ENCODE measurements around the gene SORCS2. TPM values are rescaled to one million over a fixed set of nuclear protein-coding genes. Genes with fewer than 3 reads are reported as not detected.

SORCS2 gene
- total RNA-seq, 2 experiments from 2014 or later, result not detected

DNA sequence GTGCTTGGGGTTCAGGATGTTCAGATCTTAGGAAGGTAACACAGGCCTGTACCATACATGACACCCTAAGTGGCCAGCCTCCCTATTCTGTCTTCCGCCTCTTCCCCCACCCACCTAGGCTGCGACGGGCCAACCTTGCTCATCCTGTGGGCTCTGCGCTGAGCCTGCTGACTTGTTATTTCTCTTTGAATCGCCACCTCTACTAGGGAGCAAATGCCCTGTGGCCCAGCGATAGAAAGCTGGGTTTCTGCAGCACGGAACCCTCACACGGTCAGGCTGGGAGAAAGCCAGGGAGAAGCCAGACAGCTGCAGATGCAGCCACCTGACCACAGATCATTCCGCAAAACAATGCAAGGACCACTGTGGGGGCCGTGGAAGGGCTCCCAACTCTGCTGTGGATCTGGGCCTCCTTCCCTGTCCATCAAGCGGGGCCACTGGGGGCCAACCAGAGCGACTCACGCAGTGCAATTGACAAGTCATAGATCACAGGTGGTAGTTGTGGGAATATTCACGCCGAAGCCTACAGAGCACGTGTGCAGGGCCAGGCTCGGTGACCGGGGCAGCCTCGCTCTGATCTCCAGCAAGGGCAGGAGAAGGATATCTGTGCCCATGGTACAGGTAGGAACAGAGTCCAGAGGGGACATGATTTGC is 519.8 kb downstream of the SORCS2 start:
- Mint-ChIP-seq H3K27ac (no peak overlapping the region), H3K4me3 (no peak overlapping the region), H3K36me3 (no peaks in the 10 kb centered on the region), H3K4me1 (no peaks in the 10 kb centered on the region), H3K27me3 (no peaks in the 10 kb centered on the region), H3K9me3 (no peaks in the 10 kb centered on the region)
- DNase-seq, result no peak

DNA sequence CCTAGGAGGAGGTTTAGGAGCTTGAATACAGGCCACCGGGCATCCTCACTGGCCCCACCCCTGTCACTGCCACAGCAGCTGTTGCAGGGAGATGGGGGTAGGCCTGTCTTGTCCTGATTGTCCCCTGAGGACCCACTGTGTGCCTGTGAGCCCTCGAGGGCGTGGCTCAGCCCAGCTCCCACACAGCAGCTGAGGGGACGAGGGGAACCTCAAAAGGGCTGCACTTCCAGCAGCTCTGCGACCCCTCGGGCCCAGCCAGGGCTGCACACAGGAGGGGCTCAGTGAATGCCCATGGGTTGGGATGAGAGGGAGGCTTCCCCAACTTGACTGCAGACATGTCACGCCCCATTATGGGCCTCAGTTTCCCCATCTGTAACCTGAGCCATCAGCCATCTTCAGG is 521.4 kb downstream of the SORCS2 start:
- no peak overlapping the region for H3K4me3 Mint-ChIP-seq
- DNase-seq, result no peak
- no peaks in the 10 kb centered on the region for H3K9me3 Mint-ChIP-seq
- H3K36me3 Mint-ChIP-seq, result no peaks in the 10 kb centered on the region
- no peak overlapping the region for H3K27ac Mint-ChIP-seq
- no peaks in the 10 kb centered on the region for H3K4me1 Mint-ChIP-seq
- no peaks in the 10 kb centered on the region for H3K27me3 Mint-ChIP-seq

GRCh38 chr4:7714176-7714575 is 521.8 kb downstream of the SORCS2 start:
- Mint-ChIP-seq H3K9me3 (no peaks in the 10 kb centered on the region), H3K36me3 (no peaks in the 10 kb centered on the region), H3K27me3 (no peaks in the 10 kb centered on the region)

GRCh38 chr4:7714738-7715137 is 522.4 kb downstream of the SORCS2 start:
- no peaks in the 10 kb centered on the region for H3K36me3 Mint-ChIP-seq
- H3K27ac Mint-ChIP-seq, result no peak overlapping the region
- H3K27me3 Mint-ChIP-seq, result peaks cover 2% of the 10 kb centered on the region
- H3K4me3 Mint-ChIP-seq, result no peak overlapping the region
- DNase-seq, result no peak
- no peaks in the 10 kb centered on the region for H3K9me3 Mint-ChIP-seq
- H3K4me1 Mint-ChIP-seq, result peaks cover 1% of the 10 kb centered on the region

More at GRCh38 chr4:7714176-7714575, 521.8 kb downstream of the SORCS2 start:
- Mint-ChIP-seq H3K4me3 (no peak overlapping the region), H3K27ac (no peak overlapping the region), H3K4me1 (no peaks in the 10 kb centered on the region)
- no peak for DNase-seq

DNA sequence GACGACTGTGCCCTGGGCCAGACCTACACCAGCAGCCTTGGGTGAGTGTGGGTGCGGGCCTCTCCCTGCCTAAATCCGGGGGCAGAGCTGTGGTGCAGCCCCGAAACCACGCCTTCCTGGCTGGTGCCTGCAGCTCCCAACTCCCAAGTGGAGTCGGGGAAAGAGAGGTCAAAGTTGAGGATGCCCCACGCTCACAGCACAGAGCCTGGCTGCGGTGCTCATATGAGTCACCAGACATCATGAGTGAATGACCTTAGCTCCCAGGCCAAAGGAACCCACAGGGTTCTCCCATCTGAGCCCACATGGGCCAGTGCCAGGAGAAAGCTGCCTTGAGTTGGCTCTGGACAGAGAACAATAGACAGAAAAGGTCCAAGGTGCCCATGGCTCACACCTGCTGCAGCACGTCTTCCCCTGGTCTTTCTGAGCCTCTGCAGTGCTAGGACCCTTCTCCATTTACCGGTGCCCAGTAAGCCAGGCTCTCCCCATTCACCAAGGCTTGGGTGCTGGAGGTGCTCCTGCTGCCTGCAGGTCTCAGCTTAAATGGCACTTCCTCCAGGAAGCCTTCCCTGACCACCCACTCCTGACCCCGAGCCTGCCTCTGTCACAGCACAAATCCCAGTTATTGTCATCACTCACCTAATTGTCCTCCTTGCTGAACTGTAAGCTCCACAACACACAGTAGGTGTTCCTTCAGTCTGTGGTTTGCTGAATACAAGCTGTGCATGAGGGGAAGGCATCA is 523.1 kb downstream of the SORCS2 start:
- Mint-ChIP-seq H3K27me3 (peaks cover 4% of the 10 kb centered on the region), H3K27ac (no peak overlapping the region), H3K9me3 (no peaks in the 10 kb centered on the region), H3K4me3 (no peak overlapping the region), H3K36me3 (no peaks in the 10 kb centered on the region), H3K4me1 (peaks cover 1% of the 10 kb centered on the region)
- DNase-seq, result no peak

GRCh38 chr4:7716010-7716721 is 523.8 kb downstream of the SORCS2 start:
- peaks cover 1% of the 10 kb centered on the region for H3K4me1 Mint-ChIP-seq
- DNase-seq, result no peak
- no peak overlapping the region for H3K27ac Mint-ChIP-seq
- no peaks in the 10 kb centered on the region for H3K36me3 Mint-ChIP-seq
- no peak overlapping the region for H3K4me3 Mint-ChIP-seq
- H3K9me3 Mint-ChIP-seq, result no peaks in the 10 kb centered on the region
- peaks cover 4% of the 10 kb centered on the region for H3K27me3 Mint-ChIP-seq

DNA sequence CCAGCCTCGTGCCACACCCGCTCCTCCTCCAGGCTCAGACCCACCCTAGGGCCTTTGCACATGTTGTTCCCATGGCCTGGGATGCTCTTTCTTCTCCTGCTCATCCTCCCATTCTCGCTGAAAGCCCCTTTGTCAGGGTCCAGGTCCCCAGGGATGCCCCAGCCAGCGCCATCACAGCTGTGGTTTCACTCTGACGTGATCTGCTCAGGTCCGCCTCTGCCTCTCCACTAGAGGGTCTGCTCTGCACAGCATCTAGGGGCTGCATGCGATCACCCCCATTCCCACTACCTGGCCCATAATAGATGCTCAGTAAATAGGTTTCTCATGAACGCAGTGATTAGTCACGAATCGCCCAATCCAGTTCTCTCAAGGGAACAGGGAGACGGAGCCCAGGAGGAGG is 524.8 kb downstream of the SORCS2 start:
- H3K4me3 Mint-ChIP-seq, result no peak overlapping the region
- peaks cover 1% of the 10 kb centered on the region for H3K4me1 Mint-ChIP-seq
- peaks cover 10% of the 10 kb centered on the region for H3K27me3 Mint-ChIP-seq
- no peak for DNase-seq
- H3K9me3 Mint-ChIP-seq, result no peaks in the 10 kb centered on the region
- H3K36me3 Mint-ChIP-seq, result no peaks in the 10 kb centered on the region
- H3K27ac Mint-ChIP-seq, result no peak overlapping the region

DNA sequence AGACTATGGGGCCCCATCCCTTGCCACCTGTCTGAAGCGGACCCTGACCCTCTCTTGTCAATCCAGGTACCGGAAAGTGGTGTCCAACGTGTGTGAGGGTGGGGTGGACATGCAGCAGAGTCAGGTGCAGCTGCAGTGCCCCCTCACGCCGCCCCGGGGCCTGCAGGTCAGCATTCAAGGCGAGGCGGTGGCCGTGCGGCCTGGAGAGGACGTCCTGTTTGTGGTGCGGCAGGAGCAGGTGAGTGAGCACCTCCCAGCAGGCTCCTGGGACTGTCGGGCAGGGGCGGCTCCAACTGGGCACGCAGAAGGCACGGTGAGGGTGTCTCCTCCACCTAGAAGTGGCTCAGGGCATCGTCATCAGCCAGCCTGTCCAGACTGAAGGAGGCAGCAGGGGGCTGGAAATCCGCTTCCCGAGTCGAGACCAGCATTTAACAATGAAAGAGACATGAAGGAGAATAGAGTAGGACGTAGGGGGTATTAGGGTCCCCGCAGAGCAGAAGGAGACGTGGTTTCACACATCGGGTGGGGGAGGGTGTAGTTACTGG is 525.7 kb downstream of the SORCS2 start:
- H3K27ac Mint-ChIP-seq, result no peak overlapping the region
- H3K36me3 Mint-ChIP-seq, result no peaks in the 10 kb centered on the region
- no peaks in the 10 kb centered on the region for H3K9me3 Mint-ChIP-seq
- H3K4me1 Mint-ChIP-seq, result peaks cover 1% of the 10 kb centered on the region
- peaks cover 16% of the 10 kb centered on the region for H3K27me3 Mint-ChIP-seq
- DNase-seq, result no peak
- no peak overlapping the region for H3K4me3 Mint-ChIP-seq

DNA sequence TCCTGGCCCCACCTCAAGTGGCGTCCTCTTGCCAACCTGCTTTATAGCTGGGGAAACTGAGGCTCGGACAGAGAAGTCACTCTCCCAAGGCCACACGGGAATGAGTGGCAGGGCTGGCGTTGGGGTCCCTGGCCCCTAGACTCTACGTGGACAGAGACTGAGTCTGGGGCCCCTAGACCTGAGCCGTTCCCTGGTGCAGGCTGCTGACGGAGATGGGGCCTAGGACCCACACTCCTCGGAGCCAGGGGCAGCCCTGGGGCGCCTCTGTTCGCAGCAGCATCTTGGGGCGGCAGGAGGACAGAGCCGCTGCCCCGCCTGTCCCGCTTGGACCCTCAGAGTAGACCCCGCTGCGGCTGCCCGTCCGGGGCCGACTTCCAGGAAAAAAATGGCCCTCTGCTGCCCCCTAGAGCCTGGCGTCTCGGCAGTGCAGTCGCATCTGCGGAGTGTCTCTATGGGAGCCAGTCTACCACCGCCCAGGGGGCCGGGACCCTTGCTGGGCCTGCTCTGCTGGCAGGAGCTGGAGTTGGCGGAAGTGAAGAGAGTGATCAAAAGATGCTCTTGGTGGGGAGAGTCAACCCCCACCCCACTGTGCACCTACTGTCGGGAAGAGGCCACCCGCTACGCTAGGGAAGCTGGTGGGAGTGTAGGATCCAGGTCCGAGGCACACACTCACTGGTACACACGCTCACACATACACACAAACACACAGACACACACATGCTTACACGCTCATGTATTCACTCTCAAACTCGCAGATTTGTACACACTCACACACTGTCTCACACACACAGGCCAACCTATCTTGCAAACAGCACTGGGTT is 527.2 kb downstream of the SORCS2 start:
- Mint-ChIP-seq H3K4me1 (peaks cover 1% of the 10 kb centered on the region), H3K9me3 (no peaks in the 10 kb centered on the region), H3K4me3 (no peak overlapping the region), H3K27ac (no peak overlapping the region), H3K27me3 (peaks cover 16% of the 10 kb centered on the region), H3K36me3 (no peaks in the 10 kb centered on the region)
- DNase-seq, result peak; percentile 56

DNA sequence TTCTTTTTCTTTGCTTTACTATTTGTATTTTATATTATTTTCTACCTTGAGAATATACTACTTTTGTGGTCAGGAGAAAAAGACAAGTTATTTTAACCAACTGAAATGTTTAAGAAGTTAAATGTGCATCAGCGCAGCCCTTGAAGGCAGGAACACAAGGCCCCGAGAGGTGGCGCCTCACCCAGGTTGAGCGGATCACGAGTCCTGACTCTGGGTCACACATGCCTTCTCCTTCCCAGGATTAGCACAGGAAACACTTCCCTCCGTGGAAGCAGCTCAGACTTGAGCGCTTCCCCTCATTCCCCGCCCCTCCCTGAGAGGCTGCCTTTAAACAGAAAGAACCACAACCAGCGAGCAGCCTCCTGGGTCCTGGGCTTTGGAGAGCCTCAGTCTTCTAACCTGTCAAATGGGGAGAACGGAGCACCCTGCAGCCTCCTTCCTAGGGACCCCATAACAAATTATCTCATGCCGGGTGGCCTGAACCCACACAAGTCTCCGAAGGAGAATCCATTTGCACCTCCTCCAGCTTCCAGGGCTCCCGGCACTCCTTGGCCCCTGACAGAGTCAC is 529.7 kb downstream of the SORCS2 start:
- no peak overlapping the region for H3K4me3 Mint-ChIP-seq
- DNase-seq, result no peak
- no peak overlapping the region for H3K27ac Mint-ChIP-seq

GRCh38 chr4:7722766-7723387 is 530.5 kb downstream of the SORCS2 start:
- peaks cover 1% of the 10 kb centered on the region for H3K4me1 Mint-ChIP-seq

More for the DNA sequence above, 529.7 kb downstream of the SORCS2 start:
- Mint-ChIP-seq H3K27me3 (peaks cover 16% of the 10 kb centered on the region), H3K4me1 (peaks cover 1% of the 10 kb centered on the region), H3K9me3 (no peaks in the 10 kb centered on the region), H3K36me3 (no peaks in the 10 kb centered on the region)

DNA sequence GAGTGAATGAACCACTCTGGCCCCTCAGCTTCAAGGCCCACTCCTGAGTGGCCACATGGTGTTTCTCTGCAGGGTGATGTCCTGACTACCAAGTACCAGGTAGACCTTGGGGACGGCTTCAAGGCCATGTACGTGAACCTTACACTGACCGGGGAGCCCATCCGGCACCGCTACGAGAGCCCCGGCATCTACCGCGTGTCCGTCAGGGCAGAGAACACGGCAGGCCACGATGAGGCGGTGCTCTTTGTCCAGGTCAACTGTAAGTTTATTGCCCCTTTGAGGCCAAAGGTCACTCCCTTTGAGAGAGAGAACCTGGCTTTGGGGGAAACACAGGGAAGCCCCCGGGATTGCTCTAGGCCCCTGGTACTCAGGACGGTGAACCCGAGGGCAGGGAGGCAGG is 531.3 kb downstream of the SORCS2 start:
- DNase-seq, result no peak
- Mint-ChIP-seq H3K36me3 (no peaks in the 10 kb centered on the region), H3K9me3 (no peaks in the 10 kb centered on the region), H3K27ac (no peak overlapping the region), H3K4me1 (peaks cover 1% of the 10 kb centered on the region), H3K27me3 (peaks cover 16% of the 10 kb centered on the region), H3K4me3 (no peak overlapping the region)

More at GRCh38 chr4:7722766-7723387, 530.5 kb downstream of the SORCS2 start:
- no peak overlapping the region for H3K4me3 Mint-ChIP-seq
- DNase-seq, result no peak
- no peak overlapping the region for H3K27ac Mint-ChIP-seq
- H3K9me3 Mint-ChIP-seq, result no peaks in the 10 kb centered on the region
- H3K36me3 Mint-ChIP-seq, result no peaks in the 10 kb centered on the region
- peaks cover 16% of the 10 kb centered on the region for H3K27me3 Mint-ChIP-seq

DNA sequence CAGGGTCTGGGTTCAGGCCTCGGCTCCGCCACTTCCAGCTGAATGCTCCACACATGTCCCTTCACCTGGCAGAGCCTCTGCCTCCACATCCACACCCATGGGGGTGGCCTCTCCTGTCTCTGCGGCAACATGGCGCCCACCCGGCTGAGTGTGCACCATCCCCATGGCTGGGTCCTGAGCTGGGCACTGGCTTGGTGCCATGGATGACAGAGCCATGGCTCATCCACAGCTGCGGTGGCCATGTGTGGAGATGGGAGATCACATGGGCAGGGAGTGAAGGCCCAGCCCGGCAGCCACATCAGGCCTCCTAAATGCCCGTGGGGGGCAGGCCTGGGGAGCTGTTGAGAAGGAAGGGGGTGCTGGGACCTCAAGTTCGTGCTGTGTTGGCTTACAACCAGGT is 533.6 kb downstream of the SORCS2 start:
- H3K9me3 Mint-ChIP-seq, result no peaks in the 10 kb centered on the region
- peaks cover 13% of the 10 kb centered on the region for H3K27me3 Mint-ChIP-seq
- H3K36me3 Mint-ChIP-seq, result no peaks in the 10 kb centered on the region
- no peak overlapping the region for H3K27ac Mint-ChIP-seq
- H3K4me1 Mint-ChIP-seq, result no peaks in the 10 kb centered on the region
- no peak overlapping the region for H3K4me3 Mint-ChIP-seq
- no peak for DNase-seq

Data from activated naive CD8-positive, alpha-beta T cell treated with anti-CD3 and anti-CD28 coated beads for 36 hours (primary cell).